WTC11 (cell line): ENCODE measurements around the gene SSTR1. TPM values are rescaled to one million over a fixed set of nuclear protein-coding genes. Genes with fewer than 3 reads are reported as not detected.

Experiments
- ATAC-seq: fragments of 200-7000 bp; cut with Tn5 transposase; 2 replicates; pipeline ENCODE4 v1.10.0; 2021; ENCODE audit warnings: mild to moderate bottlenecking, moderate library complexity
- CTCF ChIA-PET: fragments of 300-600 bp; sonication (Branson Sonifier 250); formaldehyde crosslinking; loops from one replicate; lab custom pipeline; 2021; ENCODE audit warnings: antibody characterized with exemption; lab: Charles Lee
- POLR2A ChIA-PET: fragments of 350-600 bp; sonication (Branson Sonifier 250); formaldehyde crosslinking; loops from one replicate; lab custom pipeline; 2021; ENCODE audit warnings: antibody characterized with exemption; lab: Charles Lee
- DNase-seq: peaks from one replicate; pipeline ENCODE4 v3.0.0; 2021; ENCODE audit warnings: low spot score
- H3K27ac Mint-ChIP-seq: 2 replicates; pipeline ENCODE4 v1.8.0; 2021; ENCODE audit warnings: mixed read lengths
- H3K27me3 Mint-ChIP-seq: 2 replicates; pipeline ENCODE4 v1.8.0; 2021; ENCODE audit warnings: low read depth, mild to moderate bottlenecking, moderate library complexity, mixed read lengths
- H3K36me3 Mint-ChIP-seq: 2 replicates; pipeline ENCODE4 v1.8.0; 2021; ENCODE audit warnings: mixed read lengths
- H3K4me1 Mint-ChIP-seq: 2 replicates; pipeline ENCODE4 v1.8.0; 2022; ENCODE audit warnings: mixed read lengths
- H3K4me3 Mint-ChIP-seq: 2 replicates; pipeline ENCODE4 v1.8.0; 2021; ENCODE audit warnings: mild to moderate bottlenecking, moderate library complexity, mixed read lengths
- H3K9me3 Mint-ChIP-seq: 2 replicates; pipeline ENCODE4 v1.8.0; 2021; ENCODE audit warnings: mixed read lengths
- FOXJ3 ChIP-seq: sonication (generic); formaldehyde crosslinking; IDR thresholded peaks from 2 replicates; pipeline ENCODE4 v1.9.0; 2021; ENCODE audit warnings: missing genetic modification reagents, mild to moderate bottlenecking, borderline replicate concordance
- IRF2 ChIP-seq: sonication (generic); formaldehyde crosslinking; IDR thresholded peaks from 2 replicates; pipeline ENCODE4 v1.8.0; 2022; ENCODE audit warnings: low read depth, missing genetic modification reagents, borderline replicate concordance
- JUN ChIP-seq: sonication (generic); formaldehyde crosslinking; IDR thresholded peaks from 2 replicates; pipeline ENCODE4 v1.8.0; 2023; ENCODE audit warnings: mild to moderate bottlenecking, missing genetic modification reagents
- NFE2L1 ChIP-seq: sonication (generic); formaldehyde crosslinking; IDR thresholded peaks from 2 replicates; pipeline ENCODE4 v1.8.1; 2023; ENCODE audit warnings: missing genetic modification reagents
- NR1H2 ChIP-seq: sonication (generic); formaldehyde crosslinking; IDR thresholded peaks from 2 replicates; pipeline ENCODE4 v1.9.0; 2021; ENCODE audit warnings: mild to moderate bottlenecking, moderate library complexity, missing genetic modification reagents
- NR2C2 ChIP-seq: sonication (generic); formaldehyde crosslinking; IDR thresholded peaks from 2 replicates; pipeline ENCODE4 v1.8.0; 2022; ENCODE audit warnings: mild to moderate bottlenecking, missing genetic modification reagents
- RELA ChIP-seq: sonication (generic); formaldehyde crosslinking; IDR thresholded peaks from 2 replicates; pipeline ENCODE4 v1.8.1; 2022; ENCODE audit warnings: missing genetic modification reagents, mild to moderate bottlenecking, borderline replicate concordance
- TEAD4 ChIP-seq: sonication (generic); formaldehyde crosslinking; IDR thresholded peaks from 2 replicates; pipeline ENCODE4 v1.8.0; 2022; ENCODE audit warnings: mild to moderate bottlenecking, missing genetic modification reagents
- ZNF219 ChIP-seq: sonication (generic); formaldehyde crosslinking; IDR thresholded peaks from 2 replicates; pipeline ENCODE4 v1.8.0; 2023; ENCODE audit warnings: missing genetic modification reagents, mild to moderate bottlenecking, borderline replicate concordance
- total RNA-seq: library from RNA; stranded (reverse); gene quantifications from 3 replicates; pipeline ENCODE4 v1.2.3, GENCODE V29; 2021
- TF ChIP-seq, protein P1 (sequence below): sonication (generic); formaldehyde crosslinking; IDR thresholded peaks from 2 replicates; pipeline ENCODE4 v1.8.1; 2022; ENCODE audit warnings: low read depth, missing genetic modification reagents, borderline replicate concordance
- TF ChIP-seq, protein P2 (sequence below): fragments of 200-600 bp; IDR thresholded peaks from 2 replicates; pipeline ENCODE4 v1.8.0; 2022; ENCODE audit warnings: antibody characterized with exemption
- TF ChIP-seq, protein P3 (sequence below): sonication (generic); formaldehyde crosslinking; IDR thresholded peaks from 2 replicates; pipeline ENCODE4 v1.8.1; 2023; ENCODE audit warnings: mild to moderate bottlenecking, missing genetic modification reagents
- TF ChIP-seq, protein P4 (sequence below): sonication (generic); formaldehyde crosslinking; IDR thresholded peaks from 2 replicates; pipeline ENCODE4 v1.8.0; 2022; ENCODE audit warnings: mild to moderate bottlenecking, missing genetic modification reagents
- TF ChIP-seq, protein P5 (sequence below): sonication (generic); formaldehyde crosslinking; IDR thresholded peaks from 2 replicates; pipeline ENCODE4 v1.8.0; 2022; ENCODE audit warnings: mild to moderate bottlenecking, missing genetic modification reagents

SSTR1 gene
- total RNA-seq, 1 experiment from 2014 or later, result 1.7 TPM

DNA sequence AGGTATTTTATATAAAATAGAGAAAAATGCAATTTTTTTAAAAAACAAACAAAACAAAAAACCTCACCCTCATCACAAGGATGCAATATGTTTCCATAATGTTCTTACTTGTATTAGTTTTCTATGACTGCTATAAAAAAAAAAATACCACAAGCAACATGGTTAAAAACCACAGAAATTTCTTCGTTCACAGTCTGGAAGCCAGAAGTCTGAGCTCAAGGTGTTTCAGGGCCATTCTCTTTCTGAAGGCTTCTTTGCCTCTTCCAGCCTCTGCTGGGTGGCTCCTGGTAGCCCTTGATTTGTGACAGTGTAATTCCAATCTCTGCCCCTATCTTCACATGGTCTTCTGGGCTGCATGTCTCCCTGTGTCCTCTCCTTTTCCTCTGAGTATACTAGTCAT lies 21.5 kb upstream of the SSTR1 start:
- H3K4me3 Mint-ChIP-seq, result no peak overlapping the region
- ChIA-PET CTCF (no interaction called here), POLR2A (no interaction called here)
- TF ChIP-seq, protein P1, sequence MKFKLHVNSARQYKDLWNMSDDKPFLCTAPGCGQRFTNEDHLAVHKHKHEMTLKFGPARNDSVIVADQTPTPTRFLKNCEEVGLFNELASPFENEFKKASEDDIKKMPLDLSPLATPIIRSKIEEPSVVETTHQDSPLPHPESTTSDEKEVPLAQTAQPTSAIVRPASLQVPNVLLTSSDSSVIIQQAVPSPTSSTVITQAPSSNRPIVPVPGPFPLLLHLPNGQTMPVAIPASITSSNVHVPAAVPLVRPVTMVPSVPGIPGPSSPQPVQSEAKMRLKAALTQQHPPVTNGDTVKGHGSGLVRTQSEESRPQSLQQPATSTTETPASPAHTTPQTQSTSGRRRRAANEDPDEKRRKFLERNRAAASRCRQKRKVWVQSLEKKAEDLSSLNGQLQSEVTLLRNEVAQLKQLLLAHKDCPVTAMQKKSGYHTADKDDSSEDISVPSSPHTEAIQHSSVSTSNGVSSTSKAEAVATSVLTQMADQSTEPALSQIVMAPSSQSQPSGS (CRISPR knock-in tag), result no peak
- TF ChIP-seq IRF2 (no peak), NR1H2 (CRISPR knock-in tag) (no peak), TEAD4 (CRISPR knock-in tag) (no peak), JUN (CRISPR knock-in tag) (no peak), ZNF219 (no peak)
- TF ChIP-seq, protein P2, sequence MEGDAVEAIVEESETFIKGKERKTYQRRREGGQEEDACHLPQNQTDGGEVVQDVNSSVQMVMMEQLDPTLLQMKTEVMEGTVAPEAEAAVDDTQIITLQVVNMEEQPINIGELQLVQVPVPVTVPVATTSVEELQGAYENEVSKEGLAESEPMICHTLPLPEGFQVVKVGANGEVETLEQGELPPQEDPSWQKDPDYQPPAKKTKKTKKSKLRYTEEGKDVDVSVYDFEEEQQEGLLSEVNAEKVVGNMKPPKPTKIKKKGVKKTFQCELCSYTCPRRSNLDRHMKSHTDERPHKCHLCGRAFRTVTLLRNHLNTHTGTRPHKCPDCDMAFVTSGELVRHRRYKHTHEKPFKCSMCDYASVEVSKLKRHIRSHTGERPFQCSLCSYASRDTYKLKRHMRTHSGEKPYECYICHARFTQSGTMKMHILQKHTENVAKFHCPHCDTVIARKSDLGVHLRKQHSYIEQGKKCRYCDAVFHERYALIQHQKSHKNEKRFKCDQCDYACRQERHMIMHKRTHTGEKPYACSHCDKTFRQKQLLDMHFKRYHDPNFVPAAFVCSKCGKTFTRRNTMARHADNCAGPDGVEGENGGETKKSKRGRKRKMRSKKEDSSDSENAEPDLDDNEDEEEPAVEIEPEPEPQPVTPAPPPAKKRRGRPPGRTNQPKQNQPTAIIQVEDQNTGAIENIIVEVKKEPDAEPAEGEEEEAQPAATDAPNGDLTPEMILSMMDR, result no peak
- TF ChIP-seq, protein P3, sequence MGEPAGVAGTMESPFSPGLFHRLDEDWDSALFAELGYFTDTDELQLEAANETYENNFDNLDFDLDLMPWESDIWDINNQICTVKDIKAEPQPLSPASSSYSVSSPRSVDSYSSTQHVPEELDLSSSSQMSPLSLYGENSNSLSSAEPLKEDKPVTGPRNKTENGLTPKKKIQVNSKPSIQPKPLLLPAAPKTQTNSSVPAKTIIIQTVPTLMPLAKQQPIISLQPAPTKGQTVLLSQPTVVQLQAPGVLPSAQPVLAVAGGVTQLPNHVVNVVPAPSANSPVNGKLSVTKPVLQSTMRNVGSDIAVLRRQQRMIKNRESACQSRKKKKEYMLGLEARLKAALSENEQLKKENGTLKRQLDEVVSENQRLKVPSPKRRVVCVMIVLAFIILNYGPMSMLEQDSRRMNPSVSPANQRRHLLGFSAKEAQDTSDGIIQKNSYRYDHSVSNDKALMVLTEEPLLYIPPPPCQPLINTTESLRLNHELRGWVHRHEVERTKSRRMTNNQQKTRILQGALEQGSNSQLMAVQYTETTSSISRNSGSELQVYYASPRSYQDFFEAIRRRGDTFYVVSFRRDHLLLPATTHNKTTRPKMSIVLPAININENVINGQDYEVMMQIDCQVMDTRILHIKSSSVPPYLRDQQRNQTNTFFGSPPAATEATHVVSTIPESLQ (CRISPR knock-in tag), result no peak
- TF ChIP-seq, protein P4, sequence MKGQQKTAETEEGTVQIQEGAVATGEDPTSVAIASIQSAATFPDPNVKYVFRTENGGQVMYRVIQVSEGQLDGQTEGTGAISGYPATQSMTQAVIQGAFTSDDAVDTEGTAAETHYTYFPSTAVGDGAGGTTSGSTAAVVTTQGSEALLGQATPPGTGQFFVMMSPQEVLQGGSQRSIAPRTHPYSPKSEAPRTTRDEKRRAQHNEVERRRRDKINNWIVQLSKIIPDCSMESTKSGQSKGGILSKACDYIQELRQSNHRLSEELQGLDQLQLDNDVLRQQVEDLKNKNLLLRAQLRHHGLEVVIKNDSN (CRISPR knock-in tag), result no peak
- TF ChIP-seq, protein P5, sequence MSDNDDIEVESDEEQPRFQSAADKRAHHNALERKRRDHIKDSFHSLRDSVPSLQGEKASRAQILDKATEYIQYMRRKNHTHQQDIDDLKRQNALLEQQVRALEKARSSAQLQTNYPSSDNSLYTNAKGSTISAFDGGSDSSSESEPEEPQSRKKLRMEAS, result no peak
- TF ChIP-seq, all 79 proteins: peak for 0
- H3K27me3 Mint-ChIP-seq, result peaks cover 5% of the 10 kb centered on the region
- H3K4me1 Mint-ChIP-seq, result peaks cover 57% of the 10 kb centered on the region
- peaks cover 34% of the 10 kb centered on the region for H3K36me3 Mint-ChIP-seq
- ATAC-seq (no peak), DNase-seq (no peak)
- no peak overlapping the region for H3K27ac Mint-ChIP-seq
- peaks cover 20% of the 10 kb centered on the region for H3K9me3 Mint-ChIP-seq

DNA sequence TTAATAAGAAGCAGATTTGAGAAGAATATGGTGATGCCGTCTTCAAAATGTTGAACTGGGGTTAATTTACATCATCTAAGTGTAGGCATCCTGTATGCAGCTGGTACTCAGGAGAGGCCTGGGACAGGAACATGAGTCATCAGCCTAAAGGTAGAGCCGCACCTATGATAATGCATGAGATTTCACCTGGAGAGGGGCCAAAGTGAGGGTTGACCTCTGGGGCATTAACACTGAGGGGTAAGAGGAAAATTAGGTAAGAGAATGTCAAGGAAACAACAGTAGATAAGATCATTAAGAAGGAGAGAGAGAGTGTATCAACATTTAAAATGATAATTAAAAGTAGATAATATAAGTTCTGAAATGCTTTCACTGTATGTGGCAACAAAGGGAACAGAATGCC lies 20.2 kb upstream of the SSTR1 start:
- Mint-ChIP-seq H3K4me1 (peaks cover 57% of the 10 kb centered on the region), H3K27ac (peak overlapping the region; percentile 51; the same call in 1 of the 2 replicates), H3K4me3 (no peak overlapping the region; the same call in 1 of the 2 replicates), H3K36me3 (peaks cover 44% of the 10 kb centered on the region), H3K27me3 (peaks cover 9% of the 10 kb centered on the region), H3K9me3 (peaks cover 19% of the 10 kb centered on the region)
- DNase-seq, result no peak
- ChIA-PET POLR2A (interaction anchor here (0.6 kb wide), 1 partner anchor 146 kb away, joined by 3 read pairs; no protein-coding TSS in a partner anchor), CTCF (no interaction called here)
- TF ChIP-seq, protein P2, result no peak
- TF ChIP-seq FOXJ3 (CRISPR knock-in tag) (no peak), NFE2L1 (CRISPR knock-in tag) (no peak), RELA (CRISPR knock-in tag) (no peak), NR2C2 (CRISPR knock-in tag) (no peak)
- no peak for ATAC-seq
